ENCODE measurements around the gene PRR20G.

DNA sequence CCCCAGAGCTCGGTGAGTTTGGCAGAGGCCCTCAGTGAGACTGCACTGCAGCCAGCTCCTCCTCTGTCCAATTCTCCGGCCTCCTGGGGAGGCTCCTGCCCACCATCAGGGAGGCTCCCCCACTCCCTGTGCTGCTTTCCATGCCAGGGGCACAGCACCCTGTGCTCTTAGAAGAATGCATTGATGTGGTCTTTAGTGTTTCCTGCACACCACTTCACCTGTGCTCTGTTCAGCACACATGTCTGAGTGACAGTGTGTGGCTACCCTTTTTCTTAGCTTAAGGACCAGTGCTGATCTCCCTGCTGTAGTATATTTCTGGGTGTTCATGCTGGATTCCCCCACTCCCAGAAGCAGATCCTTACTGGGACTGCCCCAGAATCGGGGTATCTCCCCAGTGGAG is 36.2 kb upstream of the PRR20G start:
- TF ChIP-seq RFX5 (IDR thresholded peaks at IDR 0.05; ENCODE audit: low read depth, low read length) = no peak
- TF ChIP-seq, protein P1, sequence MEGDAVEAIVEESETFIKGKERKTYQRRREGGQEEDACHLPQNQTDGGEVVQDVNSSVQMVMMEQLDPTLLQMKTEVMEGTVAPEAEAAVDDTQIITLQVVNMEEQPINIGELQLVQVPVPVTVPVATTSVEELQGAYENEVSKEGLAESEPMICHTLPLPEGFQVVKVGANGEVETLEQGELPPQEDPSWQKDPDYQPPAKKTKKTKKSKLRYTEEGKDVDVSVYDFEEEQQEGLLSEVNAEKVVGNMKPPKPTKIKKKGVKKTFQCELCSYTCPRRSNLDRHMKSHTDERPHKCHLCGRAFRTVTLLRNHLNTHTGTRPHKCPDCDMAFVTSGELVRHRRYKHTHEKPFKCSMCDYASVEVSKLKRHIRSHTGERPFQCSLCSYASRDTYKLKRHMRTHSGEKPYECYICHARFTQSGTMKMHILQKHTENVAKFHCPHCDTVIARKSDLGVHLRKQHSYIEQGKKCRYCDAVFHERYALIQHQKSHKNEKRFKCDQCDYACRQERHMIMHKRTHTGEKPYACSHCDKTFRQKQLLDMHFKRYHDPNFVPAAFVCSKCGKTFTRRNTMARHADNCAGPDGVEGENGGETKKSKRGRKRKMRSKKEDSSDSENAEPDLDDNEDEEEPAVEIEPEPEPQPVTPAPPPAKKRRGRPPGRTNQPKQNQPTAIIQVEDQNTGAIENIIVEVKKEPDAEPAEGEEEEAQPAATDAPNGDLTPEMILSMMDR (conservative IDR thresholded peaks at IDR 0.05; ENCODE audit: low read depth, low read length) = no peak
- TF ChIP-seq RAD21 (IDR thresholded peaks at IDR 0.05; ENCODE audit: low read length) = no peak
- TF ChIP-seq BHLHE40 (IDR thresholded peaks at IDR 0.05; ENCODE audit: low read depth, low read length) = no peak
- no peak for TF ChIP-seq NFE2L2 (IDR thresholded peaks at IDR 0.05; ENCODE audit: low read depth, low read length)
- no peak for TF ChIP-seq POLR2A (IDR thresholded peaks at IDR 0.05; ENCODE audit: low read depth, low read length)
- TF ChIP-seq RCOR1 (IDR thresholded peaks at IDR 0.05; ENCODE audit: insufficient replicate concordance, low read length) = no peak
- TF ChIP-seq CEBPB (IDR thresholded peaks at IDR 0.05; ENCODE audit: low read depth, low read length) = no peak
- TF ChIP-seq, protein P2, sequence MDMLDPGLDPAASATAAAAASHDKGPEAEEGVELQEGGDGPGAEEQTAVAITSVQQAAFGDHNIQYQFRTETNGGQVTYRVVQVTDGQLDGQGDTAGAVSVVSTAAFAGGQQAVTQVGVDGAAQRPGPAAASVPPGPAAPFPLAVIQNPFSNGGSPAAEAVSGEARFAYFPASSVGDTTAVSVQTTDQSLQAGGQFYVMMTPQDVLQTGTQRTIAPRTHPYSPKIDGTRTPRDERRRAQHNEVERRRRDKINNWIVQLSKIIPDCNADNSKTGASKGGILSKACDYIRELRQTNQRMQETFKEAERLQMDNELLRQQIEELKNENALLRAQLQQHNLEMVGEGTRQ (IDR thresholded peaks at IDR 0.05; ENCODE audit: low read depth, low read length) = no peak
- TF ChIP-seq MXI1 (IDR thresholded peaks at IDR 0.05; ENCODE audit: borderline replicate concordance, low read depth, low read length) = no peak

Measured in IMR-90 (cell line).